A549 treated with Mapracorat at 1 μM for 4 hours (cell line): ENCODE measurements around the gene TCEAL5. TPM values are rescaled to one million over a fixed set of nuclear protein-coding genes. Genes with fewer than 3 reads are reported as not detected.

Source experiments
- total RNA-seq: library from RNA; stranded (reverse); fragments of 200-300 nt; extraction: Qiagen RNA extraction; gene quantifications from 5 replicates; pipeline ENCODE4 v1.2.3, GENCODE V29; 2022

Gene TCEAL5, protein sequence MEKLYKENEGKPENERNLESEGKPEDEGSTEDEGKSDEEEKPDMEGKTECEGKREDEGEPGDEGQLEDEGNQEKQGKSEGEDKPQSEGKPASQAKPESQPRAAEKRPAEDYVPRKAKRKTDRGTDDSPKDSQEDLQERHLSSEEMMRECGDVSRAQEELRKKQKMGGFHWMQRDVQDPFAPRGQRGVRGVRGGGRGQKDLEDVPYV
- not detected in 5 replicates for total RNA-seq

DNA sequence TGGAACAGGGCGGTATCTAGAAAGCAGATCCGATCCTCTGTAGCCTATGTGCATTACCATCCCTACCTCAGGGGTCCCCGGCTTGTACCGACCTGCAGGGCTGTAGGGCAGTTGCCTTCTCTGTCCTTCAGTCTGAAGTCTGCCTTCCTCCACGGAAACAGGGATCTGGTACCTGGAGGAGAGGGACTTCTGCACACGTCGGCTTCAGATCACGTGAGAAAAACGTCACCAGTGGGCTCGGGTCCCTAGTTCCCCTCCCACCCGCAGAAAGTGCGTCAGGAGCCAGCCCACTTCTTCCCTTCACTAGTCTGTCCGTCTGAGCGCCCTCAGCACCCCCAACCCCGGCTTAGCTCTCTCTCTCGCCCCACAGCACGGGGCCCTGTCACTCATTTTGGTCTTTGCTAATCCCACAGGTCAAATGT, at the start of gene TCEAL5:
TSS of gene TCEAL5 (minus strand) at position 170 of the 422 bp plus-strand sequence. CDS start 2,187 bp downstream, outside the sequence.

DNA sequence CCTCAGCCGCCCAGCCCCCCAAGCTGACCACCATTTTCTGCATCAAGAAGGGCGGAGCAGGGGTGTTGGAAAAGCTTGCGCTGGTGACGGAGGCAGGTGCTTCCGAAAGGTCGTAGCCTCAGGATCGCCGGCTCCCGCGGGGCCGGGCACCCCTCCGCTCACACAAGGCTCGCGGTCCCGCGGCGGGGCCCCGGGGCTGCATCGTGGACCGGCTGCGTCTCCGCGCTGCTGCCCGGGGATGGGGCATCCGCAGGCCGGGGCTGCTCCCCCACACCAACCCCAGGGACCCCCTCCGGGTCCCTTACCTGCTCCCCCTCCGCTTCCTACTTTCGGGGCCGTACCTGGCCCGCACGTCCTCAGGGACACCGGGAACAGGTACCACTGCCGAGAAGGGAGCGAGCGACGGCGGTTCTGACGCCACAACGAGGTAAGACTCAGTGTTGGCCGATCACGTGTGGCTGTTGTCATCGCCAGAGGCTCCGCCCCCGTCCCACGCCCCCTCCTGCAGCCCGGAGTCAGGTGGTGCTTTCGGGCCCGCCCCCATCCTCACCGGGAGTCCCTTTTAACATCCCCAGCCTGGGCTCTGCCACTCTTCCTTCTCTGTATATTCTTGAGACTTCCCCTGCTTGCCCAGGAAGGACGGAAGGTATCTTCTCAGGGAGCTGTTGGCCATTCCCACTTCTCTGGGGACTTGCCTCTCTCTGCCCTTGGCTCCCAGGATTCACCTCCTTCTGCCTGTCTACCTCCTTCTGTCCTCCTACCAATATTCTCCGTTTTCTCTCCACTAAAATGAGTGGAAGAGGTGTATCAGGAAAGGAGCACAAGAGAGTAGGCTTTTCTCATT, 34.2 kb upstream of the TCEAL5 start, which contains the start of gene BEX2:
TSS of gene BEX2 (minus strand) at position 436 of the 844 bp plus-strand sequence. CDS start 1,014 bp downstream, outside the sequence.

DNA sequence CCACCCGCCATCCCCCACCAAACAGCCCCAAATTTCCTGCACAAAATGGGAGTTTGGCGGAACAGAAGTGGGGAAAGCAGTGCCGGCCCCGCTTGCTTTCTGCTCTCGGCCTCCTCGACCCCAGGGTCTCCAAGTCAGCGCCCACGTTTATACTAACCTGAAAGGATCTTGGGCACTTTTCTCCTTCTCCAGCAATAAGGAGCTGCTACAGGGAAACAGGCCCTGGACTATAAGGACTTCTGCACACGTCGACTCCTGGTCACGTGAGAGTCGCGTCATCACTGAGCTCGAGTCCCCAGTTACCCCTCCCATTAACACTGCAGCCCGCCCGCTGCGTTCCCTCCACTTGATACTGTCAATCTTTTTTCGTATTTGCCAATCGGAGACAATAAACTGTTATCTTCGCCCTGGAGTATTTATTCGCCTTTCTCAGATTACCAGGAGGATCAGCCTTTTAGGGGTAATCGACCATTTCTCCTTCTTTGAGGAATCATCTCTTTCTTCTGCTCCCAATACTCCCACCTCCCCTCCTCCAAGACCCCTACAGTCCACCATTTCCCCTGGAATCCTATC, 21.5 kb downstream of the TCEAL5 start, which contains the start of gene TCEAL8:
TSS of gene TCEAL8 (minus strand) at position 235 of the 573 bp plus-strand sequence. CDS start 1,176 bp downstream, outside the sequence.

Other genes with a start within 250 kb of the TCEAL5 start
- gene BEX1, start 212.6 kb downstream of the TCEAL5 start, total RNA-seq = not detected in 5 replicates
- gene NXF3, start 183.6 kb downstream of the TCEAL5 start, total RNA-seq = not detected in 5 replicates
- gene BEX4, start 61.6 kb downstream of the TCEAL5 start, total RNA-seq = 2.0 to 2.9 TPM (median 2.4 TPM) in 5 replicates
- 25.1 to 42.9 TPM (median 27.9 TPM) in 5 replicates for gene TCEAL8, start 21.6 kb downstream of the TCEAL5 start, total RNA-seq
- 7.1 to 12.1 TPM (median 11.3 TPM) in 5 replicates for gene BEX2, start 34.2 kb upstream of the TCEAL5 start, total RNA-seq
- not detected in 5 replicates for gene TCEAL7, start 53.5 kb upstream of the TCEAL5 start, total RNA-seq
- 87.7 to 170 TPM (median 90.7 TPM) in 5 replicates for gene TCEAL9, start 79.8 kb upstream of the TCEAL5 start, total RNA-seq
- 249 to 266 TPM (median 261 TPM) in 5 replicates for gene BEX3, start 99.8 kb upstream of the TCEAL5 start, total RNA-seq
- 0.13 to 0.14 TPM in 2 of 5 replicates, not detected in the others for gene RAB40A, start 242.7 kb upstream of the TCEAL5 start, total RNA-seq